ENCODE results near the gene BBS12.
A peak's percentile ranks its signal among the peaks of the same experiment; 100 is the strongest.

Gene BBS12

DNA sequence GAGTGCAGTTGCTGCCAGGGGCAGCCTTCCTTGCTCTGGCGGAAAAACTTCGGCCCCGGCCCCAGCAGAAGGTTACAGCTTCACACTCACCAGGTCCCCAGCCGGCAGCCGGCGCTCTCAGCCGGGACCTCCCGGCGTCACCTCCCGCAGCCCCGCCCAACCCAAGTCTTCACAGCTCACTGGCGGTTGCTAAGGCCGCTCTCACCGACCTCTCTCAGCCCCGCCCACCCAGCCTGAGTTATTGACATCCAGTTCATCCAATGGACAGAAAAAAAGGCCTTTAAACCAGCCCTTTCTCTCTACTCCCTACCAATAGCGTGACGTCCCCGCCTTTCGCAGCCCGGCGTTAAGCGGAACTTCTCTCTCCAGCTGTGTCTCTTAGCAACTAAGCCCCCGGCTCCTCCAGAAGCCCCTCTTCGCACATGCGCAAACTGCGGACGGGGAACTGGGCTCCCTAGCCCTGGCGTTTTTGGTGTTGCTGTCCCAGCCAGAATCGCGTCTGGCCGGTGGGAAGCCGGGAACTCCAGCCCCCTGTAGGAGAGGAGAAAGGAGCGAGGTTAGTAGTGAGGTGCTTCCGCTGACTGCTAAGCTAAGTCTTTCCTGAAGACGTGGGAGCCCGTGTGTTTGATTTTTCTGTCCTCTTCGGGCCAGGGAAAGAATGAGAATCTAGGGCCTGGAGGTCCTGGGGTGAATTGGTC lies at the start of gene BBS12:
Gene BBS12, plus strand, starts transcription at position 376 of the 698 bp plus-strand sequence. CDS start 9,189 bp downstream, outside the sequence.
- Histone ChIP-seq H3K9ac (ENCODE audit: low read depth, low read length, poor library complexity, severe bottlenecking) (peak within 1 kb of the TSS; percentile 53), H2AFZ (ENCODE audit: low read length) (peak within 1 kb of the TSS; percentile 89), H3K79me2 (ENCODE audit: insufficient read depth, low read length) (no peaks in the 10 kb centered on the region), H3K36me3 (ENCODE audit: insufficient read depth, low read length) (no peaks in the 10 kb centered on the region), H3K9me2 (replicated peaks; ENCODE audit: low read depth, low read length) (no peaks in the 10 kb centered on the region), H4K20me1 (ENCODE audit: insufficient read depth, low read length, poor library complexity, severe bottlenecking) (no peaks in the 10 kb centered on the region), H3K4me2 (ENCODE audit: low read depth, low read length, poor library complexity, severe bottlenecking) (peak within 1 kb of the TSS; percentile 91), H3F3A (ENCODE audit: low read depth) (no peaks in the 10 kb centered on the region), H3K27me3 (ENCODE audit: insufficient read depth, low read length, poor library complexity, severe bottlenecking) (no peaks in the 10 kb centered on the region), H3K4me1 (ENCODE audit: insufficient read depth, low read length, poor library complexity, severe bottlenecking) (peaks cover 11% of the 10 kb centered on the region), H3K4me3 (ENCODE audit: low read length, poor library complexity, severe bottlenecking) (peak within 1 kb of the TSS; percentile 83), H3K9me3 (ENCODE audit: insufficient read depth, low read depth, low read length) (no peaks in the 10 kb centered on the region)
- TF ChIP-seq EZH2phosphoT487 (IDR thresholded peaks at IDR 0.05; ENCODE audit: borderline replicate concordance) = no peak
- TF ChIP-seq, protein P1, sequence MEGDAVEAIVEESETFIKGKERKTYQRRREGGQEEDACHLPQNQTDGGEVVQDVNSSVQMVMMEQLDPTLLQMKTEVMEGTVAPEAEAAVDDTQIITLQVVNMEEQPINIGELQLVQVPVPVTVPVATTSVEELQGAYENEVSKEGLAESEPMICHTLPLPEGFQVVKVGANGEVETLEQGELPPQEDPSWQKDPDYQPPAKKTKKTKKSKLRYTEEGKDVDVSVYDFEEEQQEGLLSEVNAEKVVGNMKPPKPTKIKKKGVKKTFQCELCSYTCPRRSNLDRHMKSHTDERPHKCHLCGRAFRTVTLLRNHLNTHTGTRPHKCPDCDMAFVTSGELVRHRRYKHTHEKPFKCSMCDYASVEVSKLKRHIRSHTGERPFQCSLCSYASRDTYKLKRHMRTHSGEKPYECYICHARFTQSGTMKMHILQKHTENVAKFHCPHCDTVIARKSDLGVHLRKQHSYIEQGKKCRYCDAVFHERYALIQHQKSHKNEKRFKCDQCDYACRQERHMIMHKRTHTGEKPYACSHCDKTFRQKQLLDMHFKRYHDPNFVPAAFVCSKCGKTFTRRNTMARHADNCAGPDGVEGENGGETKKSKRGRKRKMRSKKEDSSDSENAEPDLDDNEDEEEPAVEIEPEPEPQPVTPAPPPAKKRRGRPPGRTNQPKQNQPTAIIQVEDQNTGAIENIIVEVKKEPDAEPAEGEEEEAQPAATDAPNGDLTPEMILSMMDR (conservative IDR thresholded peaks at IDR 0.05; ENCODE audit: low read length) = peak; percentile 50

DNA sequence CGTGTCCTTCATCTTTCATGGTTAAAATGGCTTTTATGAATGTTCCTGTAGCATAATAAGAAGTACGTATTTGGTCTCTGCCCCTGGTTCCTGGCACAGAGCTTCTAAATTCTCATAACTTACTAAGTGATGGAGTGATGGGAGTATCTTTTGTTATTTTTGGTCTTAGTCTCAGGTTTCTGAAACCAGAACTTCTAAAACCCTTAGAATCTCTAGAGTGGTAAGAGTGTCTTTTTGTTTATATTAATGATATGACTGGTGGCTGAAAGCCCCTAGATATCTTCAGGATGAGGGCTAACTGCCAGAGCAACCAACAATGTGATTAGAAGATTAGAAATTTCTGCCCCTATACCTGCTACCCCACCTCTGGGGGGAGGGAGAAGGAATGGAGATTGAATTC lies 45.8 kb upstream of the BBS12 start:
- Histone ChIP-seq H3K9me2 (replicated peaks; ENCODE audit: low read depth, low read length) (no peaks in the 10 kb centered on the region), H3K4me2 (ENCODE audit: low read depth, low read length, poor library complexity, severe bottlenecking) (no peak overlapping the region), H2AFZ (ENCODE audit: low read length) (no peak overlapping the region), H3F3A (ENCODE audit: low read depth) (no peaks in the 10 kb centered on the region), H4K20me1 (ENCODE audit: insufficient read depth, low read length, poor library complexity, severe bottlenecking) (no peaks in the 10 kb centered on the region), H3K9me3 (ENCODE audit: insufficient read depth, low read depth, low read length) (no peaks in the 10 kb centered on the region), H3K9ac (ENCODE audit: low read depth, low read length, poor library complexity, severe bottlenecking) (no peak overlapping the region), H3K27me3 (ENCODE audit: insufficient read depth, low read length, poor library complexity, severe bottlenecking) (no peaks in the 10 kb centered on the region), H3K36me3 (ENCODE audit: insufficient read depth, low read length) (no peaks in the 10 kb centered on the region), H3K79me2 (ENCODE audit: insufficient read depth, low read length) (no peaks in the 10 kb centered on the region), H3K4me1 (ENCODE audit: insufficient read depth, low read length, poor library complexity, severe bottlenecking) (no peaks in the 10 kb centered on the region), H3K4me3 (ENCODE audit: low read length, poor library complexity, severe bottlenecking) (no peak overlapping the region)
- TF ChIP-seq, protein P1 (conservative IDR thresholded peaks at IDR 0.05; ENCODE audit: low read length) = no peak
- no peak for TF ChIP-seq EZH2phosphoT487 (IDR thresholded peaks at IDR 0.05; ENCODE audit: borderline replicate concordance)

DNA sequence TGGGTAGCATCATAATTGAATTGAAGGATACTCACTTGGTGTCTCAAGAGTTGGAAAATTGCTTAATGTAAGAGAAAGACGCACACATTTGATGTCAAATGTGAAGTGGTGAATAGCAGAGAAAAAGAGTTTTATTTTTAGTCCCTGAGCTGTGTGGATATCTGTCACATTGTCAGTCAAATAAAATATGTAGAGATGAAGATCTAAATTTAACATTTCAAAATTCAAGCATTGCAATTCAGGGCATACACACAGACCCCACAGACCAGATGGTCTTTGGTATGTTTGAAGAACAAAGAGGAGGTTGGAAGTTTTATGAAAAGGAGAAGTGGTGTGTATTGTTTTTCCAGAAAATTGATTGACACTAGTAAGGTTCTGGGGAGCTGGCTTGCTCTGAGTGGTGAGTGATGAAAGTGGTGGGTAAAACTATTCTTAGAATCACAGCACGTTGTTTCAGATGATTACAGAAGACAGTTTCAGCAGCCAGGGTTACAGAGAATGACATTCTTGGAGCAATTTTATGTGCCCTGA lies 44.9 kb upstream of the BBS12 start:
- TF ChIP-seq, protein P1 (conservative IDR thresholded peaks at IDR 0.05; ENCODE audit: low read length) = no peak
- TF ChIP-seq EZH2phosphoT487 (IDR thresholded peaks at IDR 0.05; ENCODE audit: borderline replicate concordance) = no peak
- H3K9me2 ChIP-seq (replicated peaks; ENCODE audit: low read depth, low read length) = no peaks in the 10 kb centered on the region
- no peaks in the 10 kb centered on the region for H4K20me1 ChIP-seq (ENCODE audit: insufficient read depth, low read length, poor library complexity, severe bottlenecking)
- no peak overlapping the region for H3K4me2 ChIP-seq (ENCODE audit: low read depth, low read length, poor library complexity, severe bottlenecking)
- H3K4me3 ChIP-seq (ENCODE audit: low read length, poor library complexity, severe bottlenecking) = no peak overlapping the region
- H3K79me2 ChIP-seq (ENCODE audit: insufficient read depth, low read length) = no peaks in the 10 kb centered on the region
- no peaks in the 10 kb centered on the region for H3K27me3 ChIP-seq (ENCODE audit: insufficient read depth, low read length, poor library complexity, severe bottlenecking)
- H2AFZ ChIP-seq (ENCODE audit: low read length) = no peak overlapping the region
- H3K9me3 ChIP-seq (ENCODE audit: insufficient read depth, low read depth, low read length) = no peaks in the 10 kb centered on the region
- H3F3A ChIP-seq (ENCODE audit: low read depth) = no peaks in the 10 kb centered on the region
- no peaks in the 10 kb centered on the region for H3K36me3 ChIP-seq (ENCODE audit: insufficient read depth, low read length)
- no peak overlapping the region for H3K9ac ChIP-seq (ENCODE audit: low read depth, low read length, poor library complexity, severe bottlenecking)
- no peaks in the 10 kb centered on the region for H3K4me1 ChIP-seq (ENCODE audit: insufficient read depth, low read length, poor library complexity, severe bottlenecking)
